ENCODE data around the gene RAP1B.

Gene RAP1B

GRCh38 chr12:68611806-68612160 is 1.1 kb downstream of the RAP1B start:
- DNase-seq (ENCODE audit: low read depth in 3 of 3): no peak

- DNase-seq (ENCODE audit: low read depth in 3 of 3): no peak
Observed at GRCh38 chr12:68612202-68612601, 1.5 kb downstream of the RAP1B start.

- DNase-seq (ENCODE audit: low read depth in 3 of 3): no peak
Observed at GRCh38 chr12:68612697-68613096, 2.0 kb downstream of the RAP1B start.

- DNase-seq (ENCODE audit: low read depth in 3 of 3): peak in 2 of 3 experiments; percentile 27 to 31
Observed at GRCh38 chr12:68613209-68613904, 2.7 kb downstream of the RAP1B start.

- no peak for DNase-seq (ENCODE audit: low read depth in 3 of 3)
Observed at GRCh38 chr12:68614105-68614679, 3.5 kb downstream of the RAP1B start.

GRCh38 chr12:68614769-68615168 is 4.1 kb downstream of the RAP1B start:
- no peak for DNase-seq (ENCODE audit: low read depth in 3 of 3)

- DNase-seq (ENCODE audit: low read depth in 3 of 3): no peak
Observed at GRCh38 chr12:68617160-68617926, 6.6 kb downstream of the RAP1B start.

- no peak for DNase-seq (ENCODE audit: low read depth in 3 of 3)
Observed at GRCh38 chr12:68619541-68619940, 8.8 kb downstream of the RAP1B start.

- DNase-seq (ENCODE audit: low read depth in 3 of 3): no peak
Observed at GRCh38 chr12:68620519-68621471, 10.1 kb downstream of the RAP1B start.

GRCh38 chr12:68621472-68622081 is 10.9 kb downstream of the RAP1B start:
- DNase-seq (ENCODE audit: low read depth in 3 of 3): no peak

GRCh38 chr12:68622250-68622649 is 11.6 kb downstream of the RAP1B start:
- no peak for DNase-seq (ENCODE audit: low read depth in 3 of 3)

- DNase-seq (ENCODE audit: low read depth in 3 of 3): no peak
Observed at GRCh38 chr12:68623059-68623458, 12.4 kb downstream of the RAP1B start.

- DNase-seq (ENCODE audit: low read depth in 3 of 3): no peak
Observed at GRCh38 chr12:68623984-68624383, 13.3 kb downstream of the RAP1B start.

GRCh38 chr12:68624933-68625332 is 14.2 kb downstream of the RAP1B start:
- DNase-seq (ENCODE audit: low read depth in 3 of 3): no peak

GRCh38 chr12:68627673-68628319 is 17.1 kb downstream of the RAP1B start:
- DNase-seq (ENCODE audit: low read depth in 3 of 3): no peak

GRCh38 chr12:68628698-68629097 is 18.0 kb downstream of the RAP1B start:
- no peak for DNase-seq (ENCODE audit: low read depth in 3 of 3)

- no peak for DNase-seq (ENCODE audit: low read depth in 3 of 3)
Observed at GRCh38 chr12:68630050-68630449, 19.4 kb downstream of the RAP1B start.

GRCh38 chr12:68630598-68630997 is 19.9 kb downstream of the RAP1B start:
- DNase-seq (ENCODE audit: low read depth in 3 of 3): no peak

GRCh38 chr12:68631227-68631626 is 20.5 kb downstream of the RAP1B start:
- no peak for DNase-seq (ENCODE audit: low read depth in 3 of 3)

- no peak for DNase-seq (ENCODE audit: low read depth in 3 of 3)
Observed at GRCh38 chr12:68632486-68632885, 21.8 kb downstream of the RAP1B start.

All from stimulated activated CD4-positive, alpha-beta T cell treated with anti-CD3 and anti-CD28 coated beads, TNF-alpha, amount 100 ng/mL, for 4 hours (primary cell).